CD4-positive, alpha-beta T cell treated with Interleukin-2 at 100 ng/mL for 4 hours (primary cell): ENCODE data around the gene CSTF3.
A peak's percentile ranks its signal among the peaks of the same experiment; 100 is the strongest.

Experiments used
- DNase-seq: peaks from one replicate; pipeline ENCODE4 v3.0.0-alpha.2; 2020; ENCODE audit warnings: low spot score

The CSTF3 gene

DNA sequence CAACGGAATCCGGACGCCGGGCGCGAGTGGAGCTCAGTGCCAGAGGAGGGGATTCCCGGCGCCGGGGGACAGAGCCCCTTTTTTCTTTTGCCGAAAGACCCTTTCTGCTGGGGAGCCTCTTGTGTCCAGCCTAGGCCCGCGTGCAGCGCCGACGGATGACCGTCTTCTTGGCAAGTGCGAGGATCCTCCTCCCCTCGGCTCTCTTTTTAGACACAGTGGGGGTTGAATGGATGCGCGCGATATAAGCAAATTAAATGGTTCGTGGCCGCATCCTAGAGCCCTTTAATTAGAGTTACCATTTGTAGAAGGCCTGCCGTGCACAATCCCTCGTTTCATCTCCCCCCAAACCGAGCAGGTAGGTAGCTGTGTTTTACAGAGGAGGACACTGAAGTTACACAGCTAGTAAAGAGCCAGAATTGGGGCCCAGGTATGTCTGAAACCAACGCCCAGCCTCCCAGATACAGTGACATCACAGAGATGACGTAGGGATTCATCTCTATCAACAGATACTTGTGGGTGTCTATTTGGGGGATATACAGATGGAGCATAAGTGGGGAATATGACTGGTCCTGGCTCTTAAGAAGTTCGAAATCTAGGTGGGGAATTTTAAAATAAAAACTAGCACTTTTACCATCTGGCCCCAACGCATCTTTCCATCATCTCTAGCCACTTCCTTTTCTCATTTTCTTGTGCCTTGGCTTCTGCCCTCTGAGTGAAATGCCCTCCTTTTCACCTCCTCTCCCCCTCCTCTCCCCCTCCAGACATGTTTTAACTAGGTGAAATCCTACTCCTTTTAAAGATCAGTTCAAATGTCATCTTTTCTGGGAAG, 121.0 kb downstream of the CSTF3 start:
- peak; percentile 42 for DNase-seq

DNA sequence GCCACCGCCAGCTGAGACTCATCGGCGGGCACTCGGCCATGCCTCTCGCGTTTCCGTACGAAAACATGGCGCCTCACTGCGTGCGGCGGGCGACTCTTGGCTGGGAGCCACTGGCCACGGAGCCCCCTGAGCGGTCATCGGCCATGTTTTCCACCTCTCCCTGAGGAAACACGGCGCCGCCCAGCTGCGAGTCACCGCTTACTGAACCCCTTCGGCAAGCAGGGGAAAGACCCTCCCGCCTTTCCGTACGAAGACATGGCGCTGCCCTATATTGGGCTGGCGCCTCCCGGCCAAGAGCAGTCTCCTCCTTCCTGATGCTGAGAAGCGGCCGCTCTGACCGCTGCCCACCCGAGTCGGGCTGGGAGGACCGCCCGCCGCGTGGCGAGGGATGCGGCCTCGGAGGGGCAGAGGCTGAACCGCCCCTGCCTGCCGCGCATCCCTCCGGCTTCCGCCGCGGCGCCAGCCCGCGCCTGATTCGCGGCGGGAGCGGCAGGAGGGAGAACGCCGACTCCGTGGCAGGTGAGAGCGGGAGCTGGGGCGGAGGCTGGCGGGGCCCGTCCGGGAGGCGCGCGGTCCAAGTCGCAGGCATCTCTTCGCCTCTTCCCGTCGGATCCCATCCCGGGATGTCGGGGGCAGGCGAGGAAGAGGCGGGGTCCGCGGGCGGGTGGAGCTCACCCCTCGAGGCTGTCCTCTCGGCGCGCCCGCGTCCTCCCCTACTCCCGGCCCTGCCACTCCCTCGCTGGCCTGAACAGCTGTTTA, 121.8 kb downstream of the CSTF3 start, which contains the start of gene TCP11L1:
Gene TCP11L1, plus strand, starts transcription at position 299 of the 759 bp plus-strand sequence. CDS start 4,202 bp downstream, outside the sequence.
- peak; percentile 79 for DNase-seq

DNA sequence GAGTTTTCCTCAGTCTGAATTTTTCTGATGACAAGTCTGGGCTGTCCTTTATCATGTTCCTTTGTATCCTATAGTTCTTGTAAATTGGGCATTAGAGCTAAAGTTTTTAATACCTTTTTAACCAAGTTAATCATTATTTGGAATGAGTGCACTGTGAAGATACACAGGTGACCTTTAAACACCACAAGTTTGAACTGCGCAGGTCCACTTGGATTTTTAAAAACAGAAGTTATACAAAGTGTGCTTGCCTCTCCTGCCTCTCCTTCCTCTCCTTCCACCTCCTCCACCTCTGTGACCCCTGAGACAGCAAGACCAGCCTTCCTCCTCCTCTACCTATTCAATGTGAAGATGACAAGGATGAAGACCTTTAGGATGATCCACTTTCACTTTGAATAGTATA, 126.3 kb downstream of the CSTF3 start:
- no peak for DNase-seq
